HG02852 (cell line): ENCODE results near the gene ANKRD13D.

Experiments used
- ATAC-seq: cut with Tn5 transposase; IDR thresholded peaks from one replicate; pipeline ENCODE4 v1.9.1; 2021; ENCODE audit warnings: mild to moderate bottlenecking, moderate library complexity; ENCODE audit not compliant: unreplicated experiment

ANKRD13D gene

DNA sequence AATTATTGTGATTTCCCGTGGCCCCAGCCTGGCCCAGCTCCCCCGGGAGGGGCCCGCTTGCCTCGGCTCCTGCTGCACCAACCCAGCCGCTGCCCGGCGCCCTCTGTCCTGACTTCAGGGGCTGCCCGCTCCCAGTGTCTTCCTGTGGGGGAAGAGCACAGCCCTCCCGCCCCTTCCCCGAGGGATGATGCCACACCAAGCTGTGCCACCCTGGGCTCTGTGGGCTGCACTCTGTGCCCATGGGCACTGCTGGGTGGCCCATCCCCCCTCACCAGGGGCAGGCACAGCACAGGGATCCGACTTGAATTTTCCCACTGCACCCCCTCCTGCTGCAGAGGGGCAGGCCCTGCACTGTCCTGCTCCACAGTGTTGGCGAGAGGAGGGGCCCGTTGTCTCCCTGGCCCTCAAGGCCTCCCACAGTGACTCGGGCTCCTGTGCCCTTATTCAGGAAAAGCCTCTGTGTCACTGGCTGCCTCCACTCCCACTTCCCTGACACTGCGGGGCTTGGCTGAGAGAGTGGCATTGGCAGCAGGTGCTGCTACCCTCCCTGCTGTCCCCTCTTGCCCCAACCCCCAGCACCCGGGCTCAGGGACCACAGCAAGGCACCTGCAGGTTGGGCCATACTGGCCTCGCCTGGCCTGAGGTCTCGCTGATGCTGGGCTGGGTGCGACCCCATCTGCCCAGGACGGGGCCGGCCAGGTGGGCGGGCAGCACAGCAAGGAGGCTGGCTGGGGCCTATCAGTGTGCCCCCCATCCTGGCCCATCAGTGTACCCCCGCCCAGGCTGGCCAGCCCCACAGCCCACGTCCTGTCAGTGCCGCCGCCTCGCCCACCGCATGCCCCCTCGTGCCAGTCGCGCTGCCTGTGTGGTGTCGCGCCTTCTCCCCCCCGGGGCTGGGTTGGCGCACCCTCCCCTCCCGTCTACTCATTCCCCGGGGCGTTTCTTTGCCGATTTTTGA is 3.3 kb upstream of the ANKRD13D start:
- no peak for ATAC-seq

DNA sequence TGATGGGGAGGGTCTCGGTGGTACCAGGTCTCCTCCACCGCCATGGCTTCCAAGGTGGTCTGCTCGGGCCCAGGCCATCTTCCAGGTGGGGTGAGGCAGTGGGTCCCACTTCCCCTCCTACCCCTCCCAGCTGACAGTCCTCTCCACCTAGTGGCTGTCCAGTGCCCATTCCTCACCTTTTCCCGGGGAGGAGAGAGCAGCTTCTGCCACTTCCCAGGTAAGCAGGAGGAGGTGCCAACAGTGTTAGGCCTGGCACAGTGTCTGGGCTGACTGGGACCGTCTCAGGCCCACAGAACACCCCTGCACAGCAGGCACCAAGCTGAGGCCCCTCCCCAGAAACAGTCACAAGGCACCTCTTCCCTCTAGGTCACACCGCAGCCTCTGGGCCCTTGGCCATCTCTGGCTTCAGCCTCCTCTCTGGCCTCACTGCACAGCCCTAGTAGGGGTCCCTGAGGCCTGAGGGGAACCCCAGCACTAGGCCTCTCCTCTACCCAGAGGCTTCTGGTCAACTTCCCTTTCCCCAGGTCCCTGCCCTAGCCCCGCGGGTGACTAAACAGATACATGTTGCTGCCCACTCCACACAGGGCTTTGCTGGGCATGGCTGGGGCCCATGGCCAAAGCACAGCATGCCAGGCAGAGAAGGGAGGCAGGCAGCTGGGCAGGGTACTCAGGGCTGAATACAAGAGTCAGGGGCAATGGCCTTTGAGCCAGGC is 2.3 kb upstream of the ANKRD13D start:
- no peak for ATAC-seq

- ATAC-seq: no peak
Observed at GRCh38 chr11:67287355-67288197, 1.5 kb upstream of the ANKRD13D start.

DNA sequence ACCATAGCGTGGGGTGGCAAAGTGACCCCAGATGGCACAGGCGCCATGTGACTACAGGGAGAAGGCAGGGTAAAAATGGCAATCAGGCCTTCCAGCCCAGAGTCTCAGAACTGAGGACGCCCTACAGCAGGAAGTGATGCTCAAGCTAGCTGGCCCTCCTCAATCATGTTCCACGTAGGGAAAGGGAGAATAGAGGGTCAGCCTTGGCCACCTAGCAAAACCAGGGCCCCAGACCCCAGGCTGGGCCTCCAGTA is 978 bp upstream of the ANKRD13D start:
- no peak for ATAC-seq

GRCh38 chr11:67288452-67289225 is 464 bp upstream of the ANKRD13D start:
- ATAC-seq: peak; percentile 63

DNA sequence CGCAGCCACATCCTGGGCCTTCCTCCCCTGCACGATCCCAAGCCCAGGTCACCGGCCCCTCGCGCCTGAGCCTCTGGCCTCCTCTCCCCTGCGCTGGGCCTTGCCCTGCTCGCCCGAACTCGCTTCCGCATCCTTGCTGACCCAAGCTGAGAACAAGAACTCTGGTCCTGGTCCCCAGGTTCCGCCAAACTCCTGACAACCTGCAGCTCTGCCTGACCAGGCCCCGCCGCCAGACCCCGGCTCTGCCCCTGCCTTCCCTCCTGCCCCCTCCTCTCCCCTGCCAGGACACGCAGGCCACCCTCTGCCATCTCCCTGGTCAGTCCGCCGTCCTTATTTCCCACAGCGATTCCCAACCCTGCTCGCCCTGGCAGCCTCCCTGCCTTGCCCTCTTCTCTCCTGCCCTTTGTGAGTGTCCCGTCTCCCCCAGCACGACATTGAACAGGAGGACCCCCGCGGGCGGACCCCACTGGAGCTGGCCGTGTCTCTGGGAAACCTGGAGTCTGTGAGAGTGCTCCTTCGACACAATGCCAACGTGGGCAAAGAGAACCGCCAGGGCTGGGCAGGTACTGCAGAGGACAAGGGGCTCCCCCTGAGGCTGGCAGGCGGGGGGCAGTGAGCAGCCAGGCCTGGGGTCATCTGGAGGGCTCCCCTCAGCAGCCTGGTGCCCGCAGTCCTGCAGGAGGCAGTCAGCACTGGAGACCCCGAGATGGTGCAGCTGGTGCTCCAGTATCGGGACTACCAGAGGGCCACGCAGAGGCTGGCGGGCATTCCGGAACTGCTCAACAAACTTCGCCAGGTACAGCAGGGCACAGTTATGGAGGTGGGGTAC is 762 bp downstream of the ANKRD13D start:
- ATAC-seq: no peak

- no peak for ATAC-seq
Observed at GRCh38 chr11:67290801-67291200, 1.7 kb downstream of the ANKRD13D start.

DNA sequence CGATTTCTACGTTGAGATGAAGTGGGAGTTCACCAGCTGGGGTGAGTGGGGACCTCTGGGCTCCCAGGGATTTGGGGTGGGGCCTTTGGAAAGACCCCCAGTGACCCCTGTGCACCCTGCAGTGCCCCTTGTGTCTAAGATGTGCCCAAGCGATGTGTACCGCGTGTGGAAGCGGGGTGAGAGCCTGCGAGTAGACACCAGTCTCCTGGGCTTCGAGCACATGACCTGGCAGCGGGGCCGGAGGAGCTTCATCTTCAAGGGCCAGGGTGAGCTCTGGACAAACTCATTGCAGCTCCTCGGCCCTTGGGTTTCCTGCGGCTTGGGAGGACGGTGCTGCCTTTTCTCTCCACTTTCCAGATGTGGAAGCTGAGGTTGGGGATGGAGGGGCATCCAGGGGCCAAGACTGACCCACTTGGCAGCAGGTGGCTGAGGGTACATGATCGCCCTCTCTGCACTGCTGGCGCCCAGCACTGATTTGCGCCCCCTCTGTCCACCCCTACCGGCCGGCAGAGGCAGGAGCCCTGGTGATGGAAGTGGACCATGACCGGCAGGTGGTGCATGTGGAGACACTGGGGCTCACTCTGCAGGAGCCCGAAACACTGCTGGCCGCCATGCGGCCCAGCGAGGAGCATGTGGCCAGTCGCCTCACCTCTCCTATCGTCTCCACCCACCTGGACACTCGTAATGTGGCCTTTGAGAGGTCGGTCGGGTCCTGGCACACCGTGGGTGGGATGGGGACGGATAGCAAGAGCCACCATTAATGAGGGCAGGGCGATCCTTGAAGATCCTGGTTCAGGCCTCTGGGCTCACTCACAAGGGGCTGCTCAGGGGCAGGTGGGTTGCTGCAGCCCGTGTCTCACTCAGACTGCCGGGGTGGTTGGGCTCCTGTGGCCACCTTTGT is 2.6 kb downstream of the ANKRD13D start:
- no peak for ATAC-seq

- no peak for ATAC-seq
Observed at GRCh38 chr11:67292671-67293070, 3.6 kb downstream of the ANKRD13D start.

DNA sequence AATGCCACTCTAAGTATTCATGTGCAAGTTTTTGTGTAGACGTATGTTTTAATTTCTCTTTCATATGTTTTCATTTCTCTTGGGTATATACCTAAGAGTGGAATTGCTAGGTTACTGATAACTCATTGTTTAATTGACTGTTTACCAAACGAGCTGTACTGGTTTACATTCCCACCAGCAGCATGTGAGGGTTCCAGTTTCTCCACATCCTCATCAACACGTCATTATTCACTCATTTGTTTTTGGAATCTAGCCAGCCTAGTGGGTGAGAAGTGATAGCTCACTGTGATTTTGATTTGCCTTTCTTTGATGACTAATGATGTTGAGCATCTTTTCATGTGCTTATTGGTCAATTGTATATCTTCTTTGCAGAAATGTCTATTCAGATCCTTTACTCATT is 4.0 kb downstream of the ANKRD13D start:
- no peak for ATAC-seq

DNA sequence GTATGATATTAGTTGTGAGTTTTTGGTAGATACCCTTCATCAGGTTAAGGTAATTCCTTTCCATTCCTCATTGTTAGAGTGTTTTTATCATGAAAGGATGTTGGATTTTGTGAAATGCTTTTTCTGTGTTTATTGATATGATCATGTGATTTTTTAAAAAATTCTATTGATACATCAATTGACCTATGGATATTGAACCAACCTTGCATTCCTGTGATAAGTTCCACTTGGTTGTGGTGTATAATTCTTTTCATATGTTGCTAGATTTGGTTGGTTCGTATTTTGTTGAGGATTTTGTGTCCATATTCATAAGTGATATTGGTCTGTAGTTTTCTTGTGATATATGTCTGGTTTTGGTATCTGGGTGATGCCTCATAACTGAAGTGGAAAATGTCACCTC is 6.7 kb downstream of the ANKRD13D start:
- ATAC-seq: no peak

DNA sequence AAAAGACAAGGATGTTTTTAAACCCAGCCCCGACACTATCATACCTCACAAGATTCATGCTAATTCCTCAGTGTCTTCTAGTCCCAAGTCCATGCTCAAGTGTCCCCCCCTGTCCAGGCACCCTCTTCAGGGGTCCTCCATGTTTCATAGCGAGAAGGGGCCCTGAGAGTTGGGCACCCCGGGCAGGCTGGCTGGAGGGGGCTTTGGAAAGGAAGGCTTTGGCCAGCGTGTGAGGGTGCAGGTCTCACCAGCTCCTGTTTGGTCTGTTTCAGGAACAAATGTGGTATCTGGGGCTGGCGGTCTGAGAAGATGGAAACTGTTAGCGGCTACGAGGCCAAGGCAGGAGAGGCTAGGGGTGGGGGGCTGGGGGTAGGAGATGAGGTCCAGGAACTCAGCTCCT is 9.7 kb downstream of the ANKRD13D start:
- ATAC-seq: no peak

- no peak for ATAC-seq
Observed at GRCh38 chr11:67299471-67300191, 10.5 kb downstream of the ANKRD13D start.

DNA sequence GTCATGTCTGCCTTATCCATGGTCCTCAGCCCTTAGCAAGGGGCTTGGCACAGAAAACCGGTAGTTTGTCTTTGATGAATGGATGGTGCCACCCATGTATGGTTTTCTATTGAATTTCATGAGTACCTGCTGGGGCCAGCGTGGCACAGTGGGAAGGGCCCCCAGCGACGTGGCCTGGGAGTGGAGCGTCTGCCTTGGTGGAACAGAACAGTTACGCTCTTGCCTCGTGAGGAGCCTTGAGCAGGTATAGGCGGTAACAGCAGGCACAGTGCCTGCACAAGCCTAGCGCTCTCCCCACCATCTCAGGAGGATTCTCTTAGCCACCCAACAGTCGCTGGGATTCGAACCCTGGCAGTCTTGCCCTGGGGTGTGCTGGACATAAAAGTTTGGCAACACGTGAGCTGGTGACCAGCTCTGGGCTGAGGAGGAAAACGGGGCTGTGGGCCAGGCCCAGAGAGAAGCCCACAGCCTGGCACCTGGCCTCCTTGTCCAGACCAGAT is 11.2 kb downstream of the ANKRD13D start:
- ATAC-seq: no peak

- ATAC-seq: no peak
Observed at GRCh38 chr11:67300756-67301312, 11.7 kb downstream of the ANKRD13D start.

GRCh38 chr11:67301313-67301921 is 12.3 kb downstream of the ANKRD13D start:
- ATAC-seq: no peak

DNA sequence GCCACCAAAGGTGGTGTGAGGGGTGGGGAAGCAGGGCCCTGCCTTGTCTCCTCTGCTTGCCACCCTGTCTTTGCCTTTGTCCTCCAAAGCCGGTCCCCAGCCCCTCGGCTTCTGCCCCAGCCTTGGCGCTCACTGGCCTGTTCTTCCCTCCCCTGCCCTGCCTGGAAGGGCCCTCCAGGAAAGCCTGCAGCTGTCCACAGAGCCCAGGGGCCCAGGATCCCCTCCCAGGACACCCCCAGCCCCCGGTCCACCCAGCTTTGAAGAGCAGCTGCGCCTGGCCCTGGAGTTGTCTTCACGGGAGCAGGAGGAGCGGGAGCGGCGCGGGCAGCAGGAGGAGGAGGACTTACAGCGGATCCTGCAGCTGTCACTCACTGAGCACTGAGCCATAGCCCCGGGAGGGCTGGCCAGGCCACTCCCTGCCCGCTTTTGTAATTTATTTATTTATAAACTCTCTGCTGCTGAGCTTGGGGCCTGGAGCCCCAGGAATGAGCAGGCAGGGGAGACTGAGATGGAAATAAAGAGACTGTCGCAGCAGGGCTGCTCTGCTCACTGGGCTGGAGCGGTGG is 12.9 kb downstream of the ANKRD13D start:
- ATAC-seq: no peak
